Psoas muscle (tissue), 8 donors: ENCODE results near the gene MYL3. TPM values are rescaled to one million over a fixed set of nuclear protein-coding genes. Genes with fewer than 3 reads are reported as not detected.

Source experiments
- ATAC-seq, 4 donors: fragments of 200-7000 bp; cut with Tn5 transposase; one replicate each; pipeline ENCODE4 v1.9.1; 2020; ENCODE audit warnings: moderate library complexity in 3 of 4, mild to moderate bottlenecking in 2 of 4
- DNase-seq, 2 donors: peaks; one replicate each; pipeline ENCODE4 v3.0.0-alpha.2; 2020
- H3K27ac ChIP-seq: fragments of 200-600 bp; one replicate; pipeline ENCODE4 v1.8.0; 2022
- H3K27me3 ChIP-seq, 3 donors: fragments of 200-600 bp in 1 of 3; one replicate each; pipeline versions ENCODE4 v1.6.1 to v1.8.0; 2013 to 2022; ENCODE audit warnings: low read length in 2 of 3, mild to moderate bottlenecking in 2 of 3, moderate library complexity in 1 of 3; ENCODE audit not compliant: insufficient read depth in 3 of 3
- H3K36me3 ChIP-seq, 2 donors: fragments of 200-600 bp in 1 of 2; one replicate each; pipeline versions ENCODE4 v1.6.1 to v1.8.0; 2013 to 2022; ENCODE audit warnings: low read depth in 1 of 2, mild to moderate bottlenecking in 1 of 2, moderate library complexity in 1 of 2; ENCODE audit not compliant: insufficient read depth in 1 of 2
- H3K4me1 ChIP-seq: fragments of 200-600 bp; one replicate; pipeline ENCODE4 v1.8.0; 2022
- H3K4me3 ChIP-seq: fragments of 200-600 bp; one replicate; pipeline ENCODE4 v1.8.0; 2022; ENCODE audit warnings: mild to moderate bottlenecking
- H3K9me3 ChIP-seq: fragments of 200-600 bp; one replicate; pipeline ENCODE4 v1.8.0; 2022
- WGBS, 3 donors: extraction: QIAGEN DNeasy Blood & Tissue Kit; methylation state at CpG; one replicate each; pipeline versions ENCODE4 v1.1.6 to v1.1.7; 2013; 5-methylcytosine and 5-hydroxymethylcytosine counted together
- intact Hi-C, 2 donors: fragments of 100-400 bp; cut with DNase I; formaldehyde crosslinking; loops; one replicate each; pipeline versions ENCODE4 v1.11.0 to v1.14.2; 2022
- polyA plus RNA-seq, 3 donors: library from polyadenylated mRNA; stranded (reverse); fragments of 200-250 nt; gene quantifications; one replicate each; pipeline ENCODE4 v1.2.3, GENCODE V29; 2013
- total RNA-seq, 4 donors: library from RNA; stranded (reverse); fragmentation: NEBNext Ultra II Directional in 2 of 4; extraction: Animal tissue kit (Norgen Biotek cat#: 25700) in 2 of 4; gene quantifications; one replicate each; pipeline versions ENCODE4 v1.2.1 to v1.2.4, GENCODE V29; 2021 to 2023
- TF ChIP-seq, protein P1 (sequence below): fragments of 200-600 bp; IDR thresholded peaks from one replicate; pipeline ENCODE4 v1.8.0; 2022; ENCODE audit warnings: antibody characterized with exemption
- donor health status: healthy with polysubstance abuse.
- donor health status: DM: no; HTN: no; CAD: no; lungs with moderate emphysema.
- donor health status: Bipolar disorder and iron deficiency.
- donor health status: healthy.
- donor health status: DM: yes; HTN: yes; CAD: no.
- donor health status: DM: no; HTN: no; CAD: no.
- donor health status: DM: no; HTN: no; CAD: no.
- donor health status: DM: yes; HTN: yes; CAD: no.

The MYL3 gene
- total and polyA plus RNA-seq, 7 donors: 395 to 3,091 (median 1,482) TPM

DNA sequence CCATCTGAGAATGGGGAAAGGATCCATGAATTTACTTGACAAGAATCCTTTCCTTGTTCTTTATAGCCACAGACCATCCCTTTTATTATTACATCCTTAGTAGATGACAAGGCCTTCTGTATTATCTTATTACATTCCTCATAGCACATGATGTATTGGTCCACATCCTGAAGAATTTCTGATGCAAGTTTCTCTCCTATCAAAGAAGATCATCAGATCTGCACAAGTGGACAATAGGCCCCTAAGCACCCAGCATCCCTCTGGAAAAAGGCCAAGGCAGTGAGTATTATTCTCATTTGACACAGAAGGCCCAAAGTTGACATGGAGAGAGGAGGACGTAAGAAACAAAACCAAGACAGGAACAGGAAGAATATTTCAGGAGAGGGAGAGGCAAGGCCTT, 31.4 kb downstream of the MYL3 start:
- ATAC-seq (no peak), DNase-seq (no peak)
- H3K9me3 ChIP-seq: no peaks in the 10 kb centered on the region
- intact Hi-C loops: no loop called here
- H3K4me3 ChIP-seq: no peak overlapping the region
- H3K27me3 ChIP-seq: no peaks in the 10 kb centered on the region
- H3K27ac ChIP-seq: no peak overlapping the region
- TF ChIP-seq, protein P1, sequence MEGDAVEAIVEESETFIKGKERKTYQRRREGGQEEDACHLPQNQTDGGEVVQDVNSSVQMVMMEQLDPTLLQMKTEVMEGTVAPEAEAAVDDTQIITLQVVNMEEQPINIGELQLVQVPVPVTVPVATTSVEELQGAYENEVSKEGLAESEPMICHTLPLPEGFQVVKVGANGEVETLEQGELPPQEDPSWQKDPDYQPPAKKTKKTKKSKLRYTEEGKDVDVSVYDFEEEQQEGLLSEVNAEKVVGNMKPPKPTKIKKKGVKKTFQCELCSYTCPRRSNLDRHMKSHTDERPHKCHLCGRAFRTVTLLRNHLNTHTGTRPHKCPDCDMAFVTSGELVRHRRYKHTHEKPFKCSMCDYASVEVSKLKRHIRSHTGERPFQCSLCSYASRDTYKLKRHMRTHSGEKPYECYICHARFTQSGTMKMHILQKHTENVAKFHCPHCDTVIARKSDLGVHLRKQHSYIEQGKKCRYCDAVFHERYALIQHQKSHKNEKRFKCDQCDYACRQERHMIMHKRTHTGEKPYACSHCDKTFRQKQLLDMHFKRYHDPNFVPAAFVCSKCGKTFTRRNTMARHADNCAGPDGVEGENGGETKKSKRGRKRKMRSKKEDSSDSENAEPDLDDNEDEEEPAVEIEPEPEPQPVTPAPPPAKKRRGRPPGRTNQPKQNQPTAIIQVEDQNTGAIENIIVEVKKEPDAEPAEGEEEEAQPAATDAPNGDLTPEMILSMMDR: no peak
- H3K4me1 ChIP-seq: no peaks in the 10 kb centered on the region
- WGBS, 3 donors: 44 to 76% (median 67%) methylated on average over 1 of the region's 1 CpG
- H3K36me3 ChIP-seq: peaks cover 0 to 6% of the 10 kb centered on the region in 2 donors

DNA sequence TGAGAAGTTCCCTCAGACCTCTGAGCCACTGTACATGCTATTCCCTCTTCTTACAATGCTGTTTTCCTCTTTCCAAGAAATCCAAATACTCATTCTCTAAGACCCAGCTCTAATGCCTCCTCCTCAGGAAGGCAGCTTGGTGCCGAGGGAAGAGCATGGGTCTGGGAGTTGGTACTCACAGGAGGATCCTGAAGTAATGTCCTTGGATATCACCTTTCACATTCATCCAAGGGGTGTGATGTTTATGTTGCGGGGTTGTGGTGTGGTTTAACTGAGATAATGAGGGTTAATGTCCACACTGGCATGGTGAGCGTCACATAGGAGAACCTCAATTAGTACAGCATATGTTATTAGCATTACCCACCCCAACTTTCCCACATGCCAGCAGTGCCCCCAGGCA, 31.9 kb downstream of the MYL3 start:
- intact Hi-C loops: no loop called here
- TF ChIP-seq, protein P1: no peak
- Histone ChIP-seq H3K27me3 (no peaks in the 10 kb centered on the region), H3K4me1 (no peaks in the 10 kb centered on the region), H3K27ac (no peak overlapping the region), H3K36me3 (peaks cover 0 to 6% of the 10 kb centered on the region in 2 donors), H3K9me3 (no peaks in the 10 kb centered on the region), H3K4me3 (no peak overlapping the region)
- ATAC-seq: no peak
- no peak for DNase-seq
- 91 to 95% (median 93%) methylated on average over 3 of the region's 3 CpGs for WGBS, 3 donors

DNA sequence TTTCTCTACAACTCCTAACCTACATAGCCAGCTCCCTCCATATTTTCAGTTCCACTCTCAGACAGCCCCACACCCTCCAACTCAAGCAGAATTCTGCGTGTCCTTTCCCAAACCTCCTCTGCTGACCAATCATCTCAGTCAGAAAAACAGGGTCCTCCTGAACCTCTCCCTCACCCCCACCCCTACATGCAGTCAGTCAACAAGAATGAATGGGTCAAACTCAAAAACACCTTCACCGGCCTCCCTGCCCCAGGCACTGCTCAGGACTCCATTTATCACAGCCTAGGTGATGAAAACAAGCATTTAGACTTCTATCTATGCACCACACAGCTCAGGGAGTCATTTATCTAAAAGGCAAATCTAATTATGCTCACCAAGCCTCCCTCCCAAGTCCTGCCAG, 32.4 kb downstream of the MYL3 start:
- ATAC-seq (no peak), DNase-seq (no peak)
- Histone ChIP-seq H3K36me3 (peaks cover 0 to 6% of the 10 kb centered on the region in 2 donors), H3K4me1 (no peaks in the 10 kb centered on the region), H3K9me3 (no peaks in the 10 kb centered on the region), H3K27me3 (no peaks in the 10 kb centered on the region), H3K27ac (no peak overlapping the region), H3K4me3 (no peak overlapping the region)
- TF ChIP-seq, protein P1: no peak
- 82 to 84% (median 82%) methylated on average over 2 of the region's 2 CpGs for WGBS, 3 donors
- intact Hi-C loops: no loop called here

DNA sequence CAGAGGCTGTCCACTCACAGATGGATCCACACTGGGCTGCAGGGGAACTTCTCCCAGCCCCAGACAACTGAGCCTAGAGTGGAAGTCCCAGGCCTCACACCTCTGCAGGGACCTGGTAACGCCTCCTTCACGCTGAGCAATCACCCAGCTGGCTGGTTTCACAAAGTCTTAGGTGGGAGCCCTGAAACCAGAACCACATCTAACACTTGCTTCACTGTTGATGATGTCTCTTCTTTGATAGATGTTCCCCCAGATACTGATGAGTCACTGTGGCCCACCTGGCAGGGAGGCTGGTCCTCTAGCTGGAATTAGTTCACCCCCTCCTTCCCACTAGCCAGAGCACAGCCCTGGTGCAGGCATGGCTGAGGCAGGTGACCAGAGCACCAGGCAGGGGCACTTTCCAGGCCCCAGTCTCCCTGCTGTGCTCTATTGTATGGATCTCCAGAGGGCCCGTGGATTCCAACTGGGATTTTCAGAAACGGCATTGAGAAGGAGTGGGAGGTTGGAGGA, 33.5 kb downstream of the MYL3 start:
- intact Hi-C loops: no loop called here

More for the DNA sequence above, 33.5 kb downstream of the MYL3 start:
- ATAC-seq (peak in 1 of 4 donors; percentile 30), DNase-seq (no peak)
- WGBS, 3 donors: 74 to 98% (median 75%) methylated on average over 4 of the region's 4 CpGs
- H3K27me3 ChIP-seq: no peaks in the 10 kb centered on the region
- no peak overlapping the region for H3K4me3 ChIP-seq
- no peaks in the 10 kb centered on the region for H3K9me3 ChIP-seq
- no peaks in the 10 kb centered on the region for H3K4me1 ChIP-seq
- H3K36me3 ChIP-seq: peaks cover 0 to 6% of the 10 kb centered on the region in 2 donors
- no peak overlapping the region for H3K27ac ChIP-seq
- TF ChIP-seq, protein P1: no peak
